H1 (cell line): ENCODE results near the gene CTSG. TPM values are rescaled to one million over a fixed set of nuclear protein-coding genes. Genes with fewer than 3 reads are reported as not detected.

Source experiments
- CTCF ChIA-PET: fragments of 300-600 bp; sonication (Branson Sonifier 250); formaldehyde crosslinking; loops from one replicate; lab custom pipeline; 2021; ENCODE audit not compliant: partially characterized antibody; lab: Charles Lee
- POLR2A ChIA-PET: fragments of 300-600 bp; sonication (Branson Sonifier 250); formaldehyde crosslinking; loops from one replicate; lab custom pipeline; 2021; ENCODE audit warnings: inconsistent platforms; ENCODE audit not compliant: partially characterized antibody; lab: Charles Lee
- DNase-seq, 2 experiments: peaks; one replicate each; pipeline versions ENCODE4 v3.0.0 to v3.0.0-alpha.2; 2010 to 2022; ENCODE audit warnings: low spot score in 2 of 2, low read depth in 1 of 2, mixed read lengths in 1 of 2
- FAIRE-seq: peaks from 2 replicates; lab custom pipeline; 2011; peaks lifted over from hg19 to GRCh38; lab: Jason Lieb, UNC
- H2AFZ ChIP-seq: 2 replicates; pipeline ENCODE4 v1.8.1; 2012; ENCODE audit warnings: low read length, inconsistent platforms
- H2AK5ac ChIP-seq: 2 replicates; pipeline ENCODE4 v1.6.1; 2013; ENCODE audit warnings: low read depth, low read length
- H2BK120ac ChIP-seq: replicated peaks from 2 replicates; pipeline ENCODE3; 2013; ENCODE audit warnings: low read depth, low read length, inconsistent platforms
- H2BK12ac ChIP-seq: 2 replicates; pipeline ENCODE4 v1.6.1; 2013; ENCODE audit warnings: low read depth, low read length
- H2BK15ac ChIP-seq: 2 replicates; pipeline ENCODE4 v1.6.1; 2013; ENCODE audit warnings: low read length
- H2BK20ac ChIP-seq: 2 replicates; pipeline ENCODE4 v1.6.1; 2013; ENCODE audit warnings: low read length
- H2BK5ac ChIP-seq: 2 replicates; pipeline ENCODE4 v1.6.1; 2013; ENCODE audit warnings: low read depth, low read length
- H3K14ac ChIP-seq: 2 replicates; pipeline ENCODE4 v1.6.1; 2013; ENCODE audit warnings: inconsistent platforms; ENCODE audit not compliant: insufficient read length
- H3K18ac ChIP-seq: 2 replicates; pipeline ENCODE4 v1.6.1; 2013; ENCODE audit warnings: low read length; ENCODE audit errors: extremely low read depth
- H3K23ac ChIP-seq: 2 replicates; pipeline ENCODE4 v1.6.1; 2013; ENCODE audit warnings: inconsistent platforms; ENCODE audit not compliant: insufficient read length
- H3K23me2 ChIP-seq: 2 replicates; pipeline ENCODE4 v1.6.1; 2013; ENCODE audit warnings: low read depth, low read length
- H3K27ac ChIP-seq: 2 replicates; pipeline ENCODE4 v1.6.1; 2011; ENCODE audit warnings: low read depth, low read length, inconsistent platforms
- H3K27me3 ChIP-seq, 4 experiments: replicated peaks in 1 of 4; 1 replicate in 1 of 4; 2 replicates in 3 of 4; pipeline versions ENCODE4 v1.6.1 to v1.8.1; 2011 to 2013; ENCODE audit warnings: low read length in 3 of 4, mild to moderate bottlenecking in 3 of 4, inconsistent platforms in 2 of 4, mixed read lengths in 2 of 4, moderate library complexity in 1 of 4; ENCODE audit not compliant: control insufficient read depth in 3 of 4, insufficient read depth in 3 of 4; ENCODE audit errors: extremely low read depth in 1 of 4
- H3K36me3 ChIP-seq, 4 experiments: 2 replicates each; pipeline versions ENCODE4 v1.6.1 to v1.8.1; 2011 to 2013; ENCODE audit warnings: mild to moderate bottlenecking in 4 of 4, low read length in 3 of 4, moderate library complexity in 2 of 4, control low read depth in 1 of 4, inconsistent platforms in 1 of 4; ENCODE audit not compliant: insufficient read depth in 4 of 4, control insufficient read depth in 2 of 4
- H3K4ac ChIP-seq: replicated peaks from 2 replicates; pipeline ENCODE3; 2013; ENCODE audit warnings: low read length, low read depth, mixed read lengths, inconsistent platforms; ENCODE audit not compliant: insufficient read length
- H3K4me1 ChIP-seq, 4 experiments: replicated peaks in 1 of 4; 1 replicate in 1 of 4; 2 replicates in 3 of 4; pipeline versions ENCODE4 v1.6.1 to v1.8.1; 2011 to 2013; ENCODE audit warnings: low read length in 3 of 4, inconsistent platforms in 2 of 4, mixed read lengths in 1 of 4; ENCODE audit not compliant: insufficient read depth in 4 of 4, control insufficient read depth in 3 of 4
- H3K4me2 ChIP-seq, 2 experiments: 2 replicates each; pipeline versions ENCODE4 v1.6.1 to v1.8.1; 2011 to 2013; ENCODE audit warnings: low read depth in 2 of 2, low read length in 2 of 2, control low read depth in 1 of 2, inconsistent platforms in 1 of 2, mild to moderate bottlenecking in 1 of 2; ENCODE audit not compliant: insufficient read depth in 1 of 2
- H3K4me3 ChIP-seq, 4 experiments: fragments of 200-600, 300-600 bp in 1 of 4; sonication (generic), shearing (Covaris generic), sonication (Bioruptor Twin) in 1 of 4; 2 replicates each; pipeline versions ENCODE4 v1.5.1 to v1.8.1; 2011 to 2016; ENCODE audit warnings: low read length in 4 of 4, low read depth in 3 of 4, control low read depth in 2 of 4, inconsistent platforms in 2 of 4, mild to moderate bottlenecking in 2 of 4, mixed read lengths in 1 of 4, moderate library complexity in 1 of 4; ENCODE audit not compliant: insufficient read depth in 2 of 4; ENCODE audit errors: extremely low read depth in 1 of 4
- H3K56ac ChIP-seq: replicated peaks from 2 replicates; pipeline ENCODE3; 2013; ENCODE audit warnings: low read depth, mild to moderate bottlenecking, mixed read lengths, low read length, inconsistent platforms; ENCODE audit not compliant: insufficient read length
- H3K79me1 ChIP-seq: 2 replicates; pipeline ENCODE4 v1.6.1; 2013; ENCODE audit warnings: low read depth, low read length, control low read depth
- H3K79me2 ChIP-seq, 2 experiments: 2 replicates each; pipeline versions ENCODE4 v1.6.1 to v1.8.1; 2012 to 2013; ENCODE audit warnings: low read length in 2 of 2, mild to moderate bottlenecking in 2 of 2, inconsistent platforms in 1 of 2; ENCODE audit not compliant: insufficient read depth in 2 of 2, control insufficient read depth in 1 of 2
- H3K9ac ChIP-seq, 4 experiments: replicated peaks in 1 of 4; 1 replicate in 1 of 4; 2 replicates in 3 of 4; pipeline versions ENCODE4 v1.6.1 to v1.8.1; 2011 to 2013; ENCODE audit warnings: low read depth in 3 of 4, low read length in 3 of 4, control low read depth in 2 of 4, mild to moderate bottlenecking in 2 of 4, moderate library complexity in 2 of 4, inconsistent platforms in 1 of 4; ENCODE audit errors: extremely low read depth in 1 of 4
- H3K9me3 ChIP-seq, 2 experiments: 2 replicates each; pipeline versions ENCODE4 v1.6.1 to v1.8.1; 2012 to 2013; ENCODE audit warnings: mild to moderate bottlenecking in 2 of 2, moderate library complexity in 2 of 2, control low read depth in 1 of 2, inconsistent platforms in 1 of 2, low read depth in 1 of 2, low read length in 1 of 2, mixed read lengths in 1 of 2; ENCODE audit not compliant: insufficient read depth in 2 of 2
- H4K20me1 ChIP-seq, 2 experiments: replicated peaks in 1 of 2; 2 replicates each; pipeline versions ENCODE3 to v1.8.1; 2011 to 2013; ENCODE audit warnings: inconsistent platforms in 2 of 2, low read length in 2 of 2, mild to moderate bottlenecking in 1 of 2; ENCODE audit not compliant: insufficient read depth in 2 of 2, control insufficient read depth in 1 of 2
- H4K5ac ChIP-seq: 2 replicates; pipeline ENCODE4 v1.6.1; 2013; ENCODE audit warnings: low read length, low read depth, mixed read lengths, inconsistent platforms; ENCODE audit not compliant: insufficient read length
- H4K8ac ChIP-seq: 2 replicates; pipeline ENCODE4 v1.8.0; 2013; ENCODE audit warnings: mild to moderate bottlenecking, moderate library complexity, low read length, inconsistent platforms; ENCODE audit not compliant: insufficient read depth; ENCODE audit errors: extremely low read depth
- H4K91ac ChIP-seq: replicated peaks from 2 replicates; pipeline ENCODE3; 2013; ENCODE audit warnings: low read length, mixed read lengths, inconsistent platforms; ENCODE audit not compliant: insufficient read length
- SAP30 ChIP-seq: fragments of 300-600 bp; sonication (generic); IDR thresholded peaks from 2 replicates; pipeline ENCODE4 v1.7.1; 2012; ENCODE audit warnings: low read length, moderate library complexity, mild to moderate bottlenecking, inconsistent platforms; ENCODE audit not compliant: insufficient read depth, insufficient replicate concordance
- TAF1 ChIP-seq: IDR thresholded peaks from 2 replicates; pipeline ENCODE4 v1.6.1; 2011; ENCODE audit warnings: mild to moderate bottlenecking, low read depth, low read length
- TEAD4 ChIP-seq: IDR thresholded peaks from 2 replicates; pipeline ENCODE4 v1.6.1; 2012; ENCODE audit warnings: low read depth, low read length, inconsistent platforms, mixed read lengths
- WGBS, 2 experiments: shearing (Covaris generic) in 1 of 2; methylation state at CpG; one replicate each; pipeline versions ENCODE4 v1.1.6 to v1.1.7; 2013 to 2015; ENCODE audit warnings: low lambda C conversion rate in 2 of 2, mixed read lengths in 2 of 2, inconsistent platforms in 1 of 2, low coverage in 1 of 2, missing lambda C conversion rate in 1 of 2; ENCODE audit not compliant: insufficient replicate concordance in 2 of 2, insufficient coverage in 1 of 2, insufficient read length in 1 of 2; ENCODE audit errors: extremely low coverage in 1 of 2, missing lambda C conversion rate in 1 of 2; 5-methylcytosine and 5-hydroxymethylcytosine counted together
- polyA plus RNA-seq, 7 experiments: library from polyadenylated mRNA; depleted of rRNA in 3 of 7; stranded (reverse) in 5 of 7; unstranded in 2 of 7; fragments of >200 nt in 5 of 7; fragments of 200-250 nt in 2 of 7; gene quantifications; 1 replicate in 5 of 7; 2 replicates in 1 of 7; 4 replicates in 1 of 7; pipeline versions ENCODE4 v1.2.1 to v1.2.3, GENCODE V29; 2011 to 2013; ENCODE audit warnings: missing spikeins in 2 of 7, mixed read lengths in 2 of 7
- total RNA-seq: library from RNA; stranded (reverse); fragmentation: NEBNext Ultra II Directional; extraction: Animal tissue kit (Norgen Biotek cat#: 25700); gene quantifications from 2 replicates; pipeline ENCODE4 v1.2.1, GENCODE V29; 2021

CTSG gene
- total and polyA plus RNA-seq, 2 of the 8 experiments (the other 6 are each of a cell fraction or from before 2014, with no cell fraction given), result not detected

DNA sequence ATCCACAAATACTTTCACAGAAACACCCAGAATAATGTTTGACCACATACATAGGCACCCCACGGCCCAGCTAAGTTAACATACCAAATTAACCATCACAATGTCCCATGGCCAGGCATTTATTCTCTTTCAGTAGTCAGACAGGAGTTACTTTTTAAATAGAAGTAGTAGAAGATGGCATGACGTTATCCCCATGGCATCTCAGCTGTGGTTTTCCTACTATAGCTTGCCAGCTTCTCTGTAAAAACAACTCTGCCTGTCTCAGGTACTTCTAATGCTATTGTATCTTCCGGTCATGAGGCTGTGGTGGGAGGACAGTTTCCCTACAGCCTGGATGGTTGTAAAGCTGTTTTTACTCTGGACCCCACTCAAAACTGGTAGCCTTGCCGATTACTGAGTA is 19.3 kb downstream of the CTSG start:
- Histone ChIP-seq H4K5ac (no peak overlapping the region), H3K79me2 (no peaks in the 10 kb centered on the region), H3K56ac (no peak overlapping the region), H2BK15ac (no peak overlapping the region), H3K79me1 (no peaks in the 10 kb centered on the region), H2BK20ac (no peak overlapping the region), H2BK5ac (no peak overlapping the region), H3K23me2 (no peaks in the 10 kb centered on the region), H2AK5ac (no peak overlapping the region), H4K91ac (no peak overlapping the region), H3K36me3 (no peaks in the 10 kb centered on the region), H4K20me1 (no peaks in the 10 kb centered on the region), H3K9ac (no peak overlapping the region), H3K18ac (no peak overlapping the region), H3K4me3 (no peak overlapping the region), H3K4me1 (no peaks in the 10 kb centered on the region), H4K8ac (no peak overlapping the region), H3K27ac (no peak overlapping the region), H2BK120ac (no peak overlapping the region), H2AFZ (no peak overlapping the region), H3K4ac (no peak overlapping the region), H3K23ac (no peak overlapping the region), H3K14ac (no peak overlapping the region), H3K27me3 (no peaks in the 10 kb centered on the region), H2BK12ac (no peak overlapping the region), H3K4me2 (no peak overlapping the region), H3K9me3 (peaks cover 14 to 16% of the 10 kb centered on the region in 2 experiments; a peak in 3 of 4 replicates)
- no peak for TF ChIP-seq TEAD4
- TF ChIP-seq SAP30, result no peak
- TF ChIP-seq TAF1, result no peak
- FAIRE-seq (no peak), DNase-seq (no peak)
- ChIA-PET CTCF (no interaction called here), POLR2A (no interaction called here)
- WGBS, 2 experiments, result 72% methylated on average over 4 of the region's 4 CpGs; no CpG with 5 or more reads in 1 of the 2 experiments
